H1 (cell line): Measurements from ENCODE around the gene ITM2B. TPM values are rescaled to one million over a fixed set of nuclear protein-coding genes. Genes with fewer than 3 reads are reported as not detected.

Experiments
- E2F6 ChIP-seq: IDR thresholded peaks from 2 replicates; pipeline ENCODE4 v1.6.1; 2012; ENCODE audit warnings: inconsistent platforms
- FOSL1 ChIP-seq: IDR thresholded peaks from 2 replicates; pipeline ENCODE4 v1.6.1; 2011; ENCODE audit warnings: mild to moderate bottlenecking, low read depth, low read length, moderate library complexity; ENCODE audit not compliant: insufficient read depth
- HDAC6 ChIP-seq: IDR thresholded peaks from one replicate; pipeline ENCODE4 v1.7.1; 2012; ENCODE audit warnings: low read depth, mild to moderate bottlenecking, inconsistent platforms, low read length, moderate library complexity
- SIX5 ChIP-seq: IDR thresholded peaks from 2 replicates; pipeline ENCODE4 v1.6.1; 2011; ENCODE audit warnings: mild to moderate bottlenecking, low read depth, low read length
- SUZ12 ChIP-seq: fragments of 200-600 bp; sonication (generic); IDR thresholded peaks from 2 replicates; pipeline ENCODE4 v1.6.1; 2012; ENCODE audit warnings: mild to moderate bottlenecking, inconsistent platforms, low read length, moderate library complexity, mixed read lengths
- TBP ChIP-seq: IDR thresholded peaks from 2 replicates; pipeline ENCODE4 v1.6.1; 2011; ENCODE audit warnings: low read depth, low read length, improper control_type of control experiment
- polyA plus RNA-seq, 7 experiments: library from polyadenylated mRNA; depleted of rRNA in 3 of 7; stranded (reverse) in 5 of 7; unstranded in 2 of 7; fragments of >200 nt in 5 of 7; fragments of 200-250 nt in 2 of 7; gene quantifications; 1 replicate in 5 of 7; 2 replicates in 1 of 7; 4 replicates in 1 of 7; pipeline versions ENCODE4 v1.2.1 to v1.2.3, GENCODE V29; 2011 to 2013; ENCODE audit warnings: missing spikeins in 2 of 7, mixed read lengths in 2 of 7
- total RNA-seq: library from RNA; stranded (reverse); fragmentation: NEBNext Ultra II Directional; extraction: Animal tissue kit (Norgen Biotek cat#: 25700); gene quantifications from 2 replicates; pipeline ENCODE4 v1.2.1, GENCODE V29; 2021

The ITM2B gene
- total and polyA plus RNA-seq, 2 of the 8 experiments (the other 6 are each of a cell fraction or from before 2014, with no cell fraction given) = 132 to 184 TPM

GRCh38 chr13:48194379-48194754 lies 38.6 kb upstream of the ITM2B start (continued):
- TF ChIP-seq SUZ12 = no peak
- no peak for TF ChIP-seq HDAC6
- no peak for TF ChIP-seq E2F6
- no peak for TF ChIP-seq TBP
- TF ChIP-seq SIX5 = no peak
- no peak for TF ChIP-seq FOSL1
